H9 (cell line): ENCODE measurements around the gene ZNF385D. TPM values are rescaled to one million over a fixed set of nuclear protein-coding genes. Genes with fewer than 3 reads are reported as not detected.

Experiments used
- DNase-seq: peaks from one replicate; pipeline ENCODE4 v3.0.0-alpha.2; 2017
- H2AFZ ChIP-seq: one replicate; pipeline ENCODE4 v1.6.1; 2013; ENCODE audit warnings: mild to moderate bottlenecking, low read length, control low read depth, moderate library complexity
- H2AK5ac ChIP-seq: 2 replicates; pipeline ENCODE4 v1.6.1; 2013; ENCODE audit warnings: low read length, control low read depth, mixed read lengths; ENCODE audit not compliant: insufficient read length
- H2BK120ac ChIP-seq: one replicate; pipeline ENCODE4 v1.6.1; 2013; ENCODE audit warnings: low read depth, mild to moderate bottlenecking, low read length, control low read depth, inconsistent platforms; ENCODE audit not compliant: poor library complexity, severe bottlenecking
- H2BK12ac ChIP-seq: 2 replicates; pipeline ENCODE4 v1.6.1; 2013; ENCODE audit warnings: low read length, control low read depth, mixed read lengths, low read depth; ENCODE audit not compliant: insufficient read length
- H2BK15ac ChIP-seq: 2 replicates; pipeline ENCODE4 v1.6.1; 2013; ENCODE audit warnings: low read depth, low read length, control low read depth
- H2BK20ac ChIP-seq: one replicate; pipeline ENCODE4 v1.6.1; 2013; ENCODE audit warnings: low read depth, mild to moderate bottlenecking, low read length, control low read depth, inconsistent platforms; ENCODE audit not compliant: poor library complexity, severe bottlenecking
- H2BK5ac ChIP-seq: 2 replicates; pipeline ENCODE4 v1.6.1; 2013; ENCODE audit warnings: low read length, control low read depth, mixed read lengths; ENCODE audit not compliant: insufficient read length
- H3K14ac ChIP-seq: 2 replicates; pipeline ENCODE4 v1.6.1; 2013; ENCODE audit warnings: low read length, control low read depth; ENCODE audit not compliant: insufficient read depth
- H3K18ac ChIP-seq: 2 replicates; pipeline ENCODE4 v1.6.1; 2013; ENCODE audit warnings: low read depth, mild to moderate bottlenecking, mixed read lengths, low read length, control low read depth; ENCODE audit not compliant: insufficient read length
- H3K23ac ChIP-seq: 2 replicates; pipeline ENCODE4 v1.6.1; 2013; ENCODE audit warnings: low read length, control low read depth, mixed read lengths, low read depth; ENCODE audit not compliant: insufficient read length
- H3K23me2 ChIP-seq: 2 replicates; pipeline ENCODE4 v1.6.1; 2013; ENCODE audit warnings: low read depth, mild to moderate bottlenecking, mixed read lengths, low read length, control low read depth; ENCODE audit not compliant: insufficient read length, poor library complexity, severe bottlenecking
- H3K27ac ChIP-seq: 2 replicates; pipeline ENCODE4 v1.5.1; 2013; ENCODE audit warnings: low read length, control low read depth, mixed read lengths, low read depth; ENCODE audit not compliant: insufficient read length
- H3K27me3 ChIP-seq: 2 replicates; pipeline ENCODE4 v1.6.1; 2013; ENCODE audit warnings: low read length, control low read depth, inconsistent platforms; ENCODE audit not compliant: insufficient read depth
- H3K4ac ChIP-seq: 2 replicates; pipeline ENCODE4 v1.6.1; 2013; ENCODE audit warnings: low read depth, mild to moderate bottlenecking, control low read depth, inconsistent platforms, low read length, moderate library complexity
- H3K4me1 ChIP-seq: 2 replicates; pipeline ENCODE4 v1.6.1; 2013; ENCODE audit warnings: low read length, control low read depth, inconsistent platforms; ENCODE audit not compliant: insufficient read depth
- H3K4me2 ChIP-seq: 2 replicates; pipeline ENCODE4 v1.6.1; 2013; ENCODE audit warnings: low read length, control low read depth, mixed read lengths; ENCODE audit not compliant: insufficient read length, insufficient read depth
- H3K56ac ChIP-seq: 2 replicates; pipeline ENCODE4 v1.6.1; 2013; ENCODE audit warnings: low read depth, mild to moderate bottlenecking, mixed read lengths, low read length, control low read depth; ENCODE audit not compliant: insufficient read length
- H3K79me1 ChIP-seq: 2 replicates; pipeline ENCODE4 v1.6.1; 2013; ENCODE audit warnings: low read depth, mild to moderate bottlenecking, moderate library complexity, low read length, control low read depth, inconsistent platforms; ENCODE audit not compliant: insufficient read depth, poor library complexity, severe bottlenecking
- H3K79me2 ChIP-seq: 2 replicates; pipeline ENCODE4 v1.6.1; 2013; ENCODE audit warnings: low read length, control low read depth, inconsistent platforms; ENCODE audit not compliant: insufficient read depth
- H3K9ac ChIP-seq: 2 replicates; pipeline ENCODE4 v1.6.1; 2013; ENCODE audit warnings: low read length, control low read depth, mixed read lengths; ENCODE audit not compliant: insufficient read length; ENCODE audit errors: extremely low read depth
- H3K9me3 ChIP-seq: one replicate; pipeline ENCODE4 v1.6.1; 2013; ENCODE audit warnings: low read depth, low read length, inconsistent platforms; ENCODE audit not compliant: control insufficient read depth
- H3T11ph ChIP-seq: one replicate; pipeline ENCODE4 v1.6.1; 2013; ENCODE audit warnings: mild to moderate bottlenecking, low read length, control low read depth, inconsistent platforms
- H4K20me1 ChIP-seq: one replicate; pipeline ENCODE4 v1.6.1; 2013; ENCODE audit not compliant: control insufficient read depth, insufficient read length, insufficient read depth
- H4K5ac ChIP-seq: 2 replicates; pipeline ENCODE4 v1.6.1; 2013; ENCODE audit warnings: low read depth, mild to moderate bottlenecking, mixed read lengths, low read length, control low read depth; ENCODE audit not compliant: insufficient read length
- H4K8ac ChIP-seq: replicated peaks from 2 replicates; pipeline ENCODE4 v1.6.1; 2013; ENCODE audit warnings: low read length, control low read depth, mixed read lengths, low read depth; ENCODE audit not compliant: insufficient read length
- H4K91ac ChIP-seq: 2 replicates; pipeline ENCODE4 v1.6.1; 2013; ENCODE audit warnings: low read depth, mild to moderate bottlenecking, moderate library complexity, mixed read lengths, low read length, control low read depth; ENCODE audit not compliant: insufficient read length
- H3K27ac Mint-ChIP-seq, 3 experiments: 2 replicates in 2 of 3; 3 replicates in 1 of 3; pipeline ENCODE4 v1.8.0; 2020 to 2021; ENCODE audit warnings: mixed read lengths in 3 of 3, mild to moderate bottlenecking in 1 of 3, moderate library complexity in 1 of 3
- H3K27me3 Mint-ChIP-seq: 2 replicates; pipeline ENCODE4 v1.8.0; 2021; ENCODE audit warnings: low read depth, mild to moderate bottlenecking, moderate library complexity, mixed read lengths
- H3K36me3 Mint-ChIP-seq, 3 experiments: 2 replicates in 2 of 3; 3 replicates in 1 of 3; pipeline ENCODE4 v1.8.0; 2020 to 2021; ENCODE audit warnings: low read depth in 3 of 3, mixed read lengths in 3 of 3; ENCODE audit not compliant: insufficient read depth in 1 of 3
- H3K4me1 Mint-ChIP-seq, 2 experiments: 2 replicates each; pipeline ENCODE4 v1.8.0; 2020; ENCODE audit warnings: mixed read lengths in 2 of 2
- H3K4me3 Mint-ChIP-seq, 2 experiments: 2 replicates in 1 of 2; 3 replicates in 1 of 2; pipeline ENCODE4 v1.8.0; 2020 to 2021; ENCODE audit warnings: mild to moderate bottlenecking in 2 of 2, mixed read lengths in 2 of 2, moderate library complexity in 1 of 2
- H3K9me3 Mint-ChIP-seq, 2 experiments: 2 replicates in 1 of 2; 3 replicates in 1 of 2; pipeline ENCODE4 v1.8.0; 2020; ENCODE audit warnings: mild to moderate bottlenecking in 2 of 2, mixed read lengths in 2 of 2, moderate library complexity in 1 of 2
- CTCF ChIP-seq: fragments of 200-600 bp; sonication (generic); conservative IDR thresholded peaks from 3 replicates; pipeline ENCODE4 v1.8.0; 2021; ENCODE audit warnings: antibody characterized with exemption, mild to moderate bottlenecking
- WGBS: extraction: QIAGEN DNeasy Blood & Tissue Kit; methylation state at CpG from one replicate; pipeline ENCODE4 v1.1.7; 2013; ENCODE audit warnings: missing lambda C conversion rate, low lambda C conversion rate, mixed read lengths; ENCODE audit not compliant: insufficient read length; ENCODE audit errors: extremely low coverage; 5-methylcytosine and 5-hydroxymethylcytosine counted together
- total RNA-seq: library from RNA; stranded (reverse); gene quantifications from 2 replicates; pipeline ENCODE4 v1.2.1, GENCODE V29; 2021

Gene ZNF385D
- total RNA-seq, 1 experiment from 2014 or later: 1.5 TPM

GRCh38 chr3:21435871-21436270 lies 315.1 kb downstream of the ZNF385D start:
- Histone ChIP-seq H2BK20ac (no peak overlapping the region), H3K23me2 (no peaks in the 10 kb centered on the region), H3K27me3 (no peaks in the 10 kb centered on the region), H3K56ac (no peak overlapping the region), H4K20me1 (no peaks in the 10 kb centered on the region), H3K18ac (no peak overlapping the region), H2BK15ac (no peak overlapping the region), H4K5ac (no peak overlapping the region), H2BK12ac (no peak overlapping the region), H3K14ac (no peak overlapping the region), H2BK5ac (no peak overlapping the region), H3K4me1 (no peaks in the 10 kb centered on the region), H3K4ac (no peak overlapping the region), H2AK5ac (no peak overlapping the region), H3T11ph (no peak overlapping the region), H4K8ac (no peak overlapping the region), H2BK120ac (no peak overlapping the region), H2AFZ (no peak overlapping the region), H3K9me3 (no peaks in the 10 kb centered on the region), H3K79me1 (no peaks in the 10 kb centered on the region), H3K23ac (no peak overlapping the region), H3K79me2 (no peaks in the 10 kb centered on the region), H4K91ac (no peak overlapping the region), H3K9ac (no peak overlapping the region), H3K27ac (no peak overlapping the region), H3K4me2 (no peak overlapping the region)
- no CpG with 5 or more reads among the region's 2 CpGs for WGBS
- no peak for DNase-seq
- TF ChIP-seq CTCF: no peak
- Mint-ChIP-seq H3K27ac (no peak overlapping the region; a peak in 1 of 7 replicates), H3K27me3 (no peaks in the 10 kb centered on the region), H3K4me3 (no peak overlapping the region), H3K4me1 (peaks cover 4 to 5% of the 10 kb centered on the region in 2 experiments), H3K36me3 (no peaks in the 10 kb centered on the region; a peak in 1 of 7 replicates), H3K9me3 (no peaks in the 10 kb centered on the region)
